ENCODE data around the gene MAML1. TPM values are rescaled to one million over a fixed set of nuclear protein-coding genes. Genes with fewer than 3 reads are reported as not detected.

The MAML1 gene
- total RNA-seq, 1 experiment from 2014 or later, result 42.2 TPM

GRCh38 chr5:179795049-179795862, 62.6 kb downstream of the MAML1 start (continued):
- TF ChIP-seq ARID4B (CRISPR knock-in tag; IDR thresholded peaks at IDR 0.05; ENCODE audit: borderline replicate concordance) (peak; percentile 41; the same call in 1 of the 2 replicates), IRF1 (CRISPR knock-in tag; IDR thresholded peaks at IDR 0.05) (peak; percentile 55; the same call in 1 of the 2 replicates), ATF2 (CRISPR knock-in tag; IDR thresholded peaks at IDR 0.05; ENCODE audit: borderline replicate concordance, low read depth) (no peak), TEAD4 (CRISPR knock-in tag; IDR thresholded peaks at IDR 0.05) (no peak), CDX4 (CRISPR knock-in tag; IDR thresholded peaks at IDR 0.05; ENCODE audit: borderline replicate concordance) (no peak), SMAD3 (CRISPR knock-in tag; IDR thresholded peaks at IDR 0.05; ENCODE audit: borderline replicate concordance) (no peak), ELF4 (CRISPR knock-in tag; IDR thresholded peaks at IDR 0.05; ENCODE audit: low read depth) (no peak), ZNF263 (CRISPR knock-in tag; IDR thresholded peaks at IDR 0.05; ENCODE audit: low read depth) (peak; percentile 75; the same call in 1 of the 2 replicates), ATF6 (CRISPR knock-in tag; IDR thresholded peaks at IDR 0.05) (no peak), FOXP4 (CRISPR knock-in tag; IDR thresholded peaks at IDR 0.05) (peak; percentile 51; the same call in 1 of the 2 replicates), MLX (CRISPR knock-in tag; IDR thresholded peaks at IDR 0.05) (no peak), OVOL2 (CRISPR knock-in tag; IDR thresholded peaks at IDR 0.05; ENCODE audit: borderline replicate concordance) (no peak), ZNF512 (CRISPR knock-in tag; IDR thresholded peaks at IDR 0.05; ENCODE audit: borderline replicate concordance) (no peak), ZNF121 (CRISPR knock-in tag; IDR thresholded peaks at IDR 0.05) (peak; percentile 90), NR1H2 (CRISPR knock-in tag; IDR thresholded peaks at IDR 0.05) (no peak), RELA (CRISPR knock-in tag; IDR thresholded peaks at IDR 0.05; ENCODE audit: borderline replicate concordance) (no peak), CREM (CRISPR knock-in tag; IDR thresholded peaks at IDR 0.05) (no peak), ZNF532 (CRISPR knock-in tag; IDR thresholded peaks at IDR 0.05; ENCODE audit: borderline replicate concordance) (no peak)

All from WTC11 (cell line).